ENCODE measurements around the gene RNF222. TPM values are rescaled to one million over a fixed set of nuclear protein-coding genes. Genes with fewer than 3 reads are reported as not detected.
"Not testable (repeated sequence)": the region's sequence is repeated elsewhere in the genome, so short reads cannot be mapped to it uniquely, and the experiment has no call there.

RNF222 gene
- total RNA-seq, 4 donors from 2014 or later: 8.1 to 21.8 (median 14.9) TPM

DNA sequence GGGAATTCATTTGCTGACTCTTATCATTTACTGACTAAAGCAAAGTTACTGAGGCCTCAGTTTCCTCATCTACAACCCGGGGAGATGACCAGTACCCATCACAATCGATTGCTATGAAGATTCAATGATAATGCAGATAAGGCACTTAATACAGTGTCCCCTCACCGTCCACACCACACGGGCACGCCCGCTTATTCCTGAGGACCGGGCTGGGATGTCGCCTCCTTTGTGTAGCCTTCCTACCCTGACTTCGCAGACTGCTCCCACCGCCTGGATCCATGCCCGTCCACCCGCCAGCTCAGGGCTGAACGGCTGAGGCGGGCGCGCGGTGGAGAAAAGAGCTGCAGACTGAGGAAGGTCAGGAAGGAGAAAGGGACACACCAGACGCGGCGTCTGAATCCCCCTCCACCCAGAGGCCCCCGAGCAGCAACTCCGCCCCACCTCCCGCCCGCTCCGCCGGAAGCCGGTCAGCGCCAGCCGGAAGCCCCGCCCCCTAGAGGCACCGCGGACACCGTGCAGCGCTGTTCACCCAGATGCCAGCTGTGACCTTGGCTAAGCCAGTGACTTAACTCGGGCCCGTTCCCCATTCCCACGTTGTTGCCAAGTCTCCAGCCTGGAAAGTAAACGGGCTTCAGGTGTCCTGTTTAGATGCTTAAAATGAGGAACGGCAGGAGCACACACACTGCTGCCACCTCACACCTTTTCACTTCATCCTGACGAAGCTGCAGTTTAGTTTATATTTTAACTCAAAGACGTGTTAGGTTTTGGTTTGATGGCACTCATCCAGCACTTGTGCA, 21.2 kb downstream of the RNF222 start, which contains the start of gene KRABD2:
TSS of gene KRABD2 (minus strand) at position 434 of the 797 bp plus-strand sequence.
- no peaks in the 10 kb centered on the region for H3K9me3 ChIP-seq
- peaks cover 5 to 61% (median 38%) of the 10 kb centered on the region in 3 donors for H3K4me1 ChIP-seq
- WGBS, 2 donors: 1 to 3% methylated on average over 12 to 28 of the region's 41 CpGs
- TF ChIP-seq, protein P1, sequence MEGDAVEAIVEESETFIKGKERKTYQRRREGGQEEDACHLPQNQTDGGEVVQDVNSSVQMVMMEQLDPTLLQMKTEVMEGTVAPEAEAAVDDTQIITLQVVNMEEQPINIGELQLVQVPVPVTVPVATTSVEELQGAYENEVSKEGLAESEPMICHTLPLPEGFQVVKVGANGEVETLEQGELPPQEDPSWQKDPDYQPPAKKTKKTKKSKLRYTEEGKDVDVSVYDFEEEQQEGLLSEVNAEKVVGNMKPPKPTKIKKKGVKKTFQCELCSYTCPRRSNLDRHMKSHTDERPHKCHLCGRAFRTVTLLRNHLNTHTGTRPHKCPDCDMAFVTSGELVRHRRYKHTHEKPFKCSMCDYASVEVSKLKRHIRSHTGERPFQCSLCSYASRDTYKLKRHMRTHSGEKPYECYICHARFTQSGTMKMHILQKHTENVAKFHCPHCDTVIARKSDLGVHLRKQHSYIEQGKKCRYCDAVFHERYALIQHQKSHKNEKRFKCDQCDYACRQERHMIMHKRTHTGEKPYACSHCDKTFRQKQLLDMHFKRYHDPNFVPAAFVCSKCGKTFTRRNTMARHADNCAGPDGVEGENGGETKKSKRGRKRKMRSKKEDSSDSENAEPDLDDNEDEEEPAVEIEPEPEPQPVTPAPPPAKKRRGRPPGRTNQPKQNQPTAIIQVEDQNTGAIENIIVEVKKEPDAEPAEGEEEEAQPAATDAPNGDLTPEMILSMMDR (IDR thresholded peaks at IDR 0.05): peak; percentile 34 to 78 (median 62)
- TF ChIP-seq POLR2A (IDR thresholded peaks at IDR 0.05): peak in 2 of 4 donors; percentile 55 to 60
- intact Hi-C loops (cut with DNase I): no loop called here
- H3K4me3 ChIP-seq: peak within 1 kb of the TSS; percentile 38 to 79 (median 72)
- H3K27me3 ChIP-seq: no peaks in the 10 kb centered on the region
- H3K36me3 ChIP-seq: peaks cover 27 to 53% (median 35%) of the 10 kb centered on the region in 3 donors
- DNase-seq: peak; percentile 21
- peak within 1 kb of the TSS; percentile 68 to 94 (median 92) for H3K27ac ChIP-seq

DNA sequence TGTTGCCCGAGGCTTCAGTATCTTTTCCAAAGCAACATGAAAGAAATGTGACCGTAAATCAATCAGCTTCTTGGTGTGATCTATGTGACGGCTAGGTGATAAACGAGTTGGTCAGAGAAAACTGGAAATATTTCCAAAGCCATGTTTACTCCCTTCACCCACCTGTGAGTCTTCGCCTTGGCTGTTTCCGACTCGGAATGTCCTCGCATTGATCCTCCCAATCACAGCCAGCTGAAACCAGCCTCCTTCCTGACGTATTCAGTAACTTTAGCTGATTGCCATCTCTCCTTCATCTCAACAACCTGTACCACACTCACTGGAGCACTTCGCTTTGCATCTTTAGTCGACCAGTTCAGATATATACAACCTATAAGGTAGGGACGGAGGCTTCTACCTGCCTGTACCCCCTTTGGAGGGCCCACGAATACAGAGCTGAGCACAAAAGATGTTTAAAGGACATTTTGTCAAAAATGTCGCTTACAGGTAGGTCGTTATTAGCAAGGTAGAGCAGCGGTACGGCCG, 21.8 kb downstream of the RNF222 start:
- no peak for DNase-seq
- peaks cover 27 to 53% (median 28%) of the 10 kb centered on the region in 3 donors for H3K36me3 ChIP-seq
- H3K9me3 ChIP-seq: no peaks in the 10 kb centered on the region
- intact Hi-C loops (cut with DNase I): no loop called here
- H3K4me3 ChIP-seq: peak overlapping the region; percentile 38 to 79 (median 72)
- WGBS, 2 donors: 20 to 28% methylated on average over 18 of the region's 18 CpGs
- H3K27me3 ChIP-seq: no peaks in the 10 kb centered on the region
- H3K4me1 ChIP-seq: peaks cover 0 to 54% (median 31%) of the 10 kb centered on the region in 3 donors
- peak overlapping the region; percentile 68 to 94 (median 92) for H3K27ac ChIP-seq
- TF ChIP-seq, protein P1 (IDR thresholded peaks at IDR 0.05): no peak
- TF ChIP-seq POLR2A (IDR thresholded peaks at IDR 0.05): no peak

DNA sequence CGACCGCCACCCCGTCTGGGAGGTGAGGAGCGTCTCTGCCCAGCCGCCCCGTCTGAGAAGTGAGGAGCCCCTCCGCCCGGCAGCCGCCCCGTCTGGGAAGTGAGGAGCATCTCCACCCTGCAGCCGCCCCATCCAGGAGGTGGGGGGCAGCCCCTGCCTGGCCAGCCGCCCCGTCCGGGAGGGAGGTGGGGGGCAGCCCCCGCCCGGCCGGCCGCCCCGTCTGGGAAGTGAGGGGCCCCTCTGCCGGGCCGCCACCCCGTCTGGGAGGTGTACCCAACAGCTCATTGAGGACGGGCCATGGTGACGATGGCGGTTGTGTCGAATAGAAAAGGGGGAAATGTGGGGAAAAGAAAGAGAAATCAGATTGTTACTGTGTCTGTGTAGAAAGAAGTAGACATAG, 23.8 kb downstream of the RNF222 start:
- DNase-seq; H3K9me3 ChIP-seq; H3K27ac ChIP-seq; intact Hi-C loops (cut with DNase I); H3K27me3 ChIP-seq; H3K4me3 ChIP-seq: not testable (repeated sequence)
- H3K36me3 ChIP-seq: peaks cover 15 to 53% (median 20%) of the 10 kb centered on the region in 3 donors
- WGBS, 2 donors: 83 to 100% methylated on average over 1 of the region's 26 CpGs
- H3K4me1 ChIP-seq: peaks cover 0 to 34% (median 17%) of the 10 kb centered on the region in 3 donors

DNA sequence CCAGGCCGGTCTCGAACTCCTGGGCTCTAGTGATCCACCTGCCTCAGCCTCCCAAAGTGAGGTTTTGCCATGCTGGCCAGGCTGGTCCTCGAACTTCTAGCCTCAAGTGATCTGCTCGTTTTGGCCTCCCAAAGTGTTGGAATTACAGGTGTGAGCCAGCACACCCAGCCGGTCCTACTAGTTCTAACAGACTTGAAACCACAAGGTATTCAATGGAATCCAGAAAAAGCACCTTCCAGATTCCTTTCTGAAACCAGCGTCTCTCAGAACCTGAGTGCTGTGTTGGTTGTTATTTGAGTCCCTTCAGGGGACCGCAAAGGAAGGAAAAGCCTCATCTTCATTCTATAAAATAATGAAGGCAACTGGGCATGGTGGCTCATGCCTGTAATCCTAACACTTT, 25.2 kb downstream of the RNF222 start:
- no peak for DNase-seq
- Histone ChIP-seq H3K9me3 (no peaks in the 10 kb centered on the region), H3K27me3 (no peaks in the 10 kb centered on the region), H3K27ac (no peak overlapping the region), H3K4me1 (peaks cover 0 to 28% (median 17%) of the 10 kb centered on the region in 3 donors), H3K4me3 (no peak overlapping the region), H3K36me3 (peaks cover 5 to 48% (median 10%) of the 10 kb centered on the region in 3 donors)
- no peak for TF ChIP-seq POLR2A (IDR thresholded peaks at IDR 0.05)
- TF ChIP-seq, protein P1 (IDR thresholded peaks at IDR 0.05): no peak
- 57 to 68% methylated on average over 6 to 7 of the region's 7 CpGs for WGBS, 2 donors
- intact Hi-C loops (cut with DNase I): no loop called here

DNA sequence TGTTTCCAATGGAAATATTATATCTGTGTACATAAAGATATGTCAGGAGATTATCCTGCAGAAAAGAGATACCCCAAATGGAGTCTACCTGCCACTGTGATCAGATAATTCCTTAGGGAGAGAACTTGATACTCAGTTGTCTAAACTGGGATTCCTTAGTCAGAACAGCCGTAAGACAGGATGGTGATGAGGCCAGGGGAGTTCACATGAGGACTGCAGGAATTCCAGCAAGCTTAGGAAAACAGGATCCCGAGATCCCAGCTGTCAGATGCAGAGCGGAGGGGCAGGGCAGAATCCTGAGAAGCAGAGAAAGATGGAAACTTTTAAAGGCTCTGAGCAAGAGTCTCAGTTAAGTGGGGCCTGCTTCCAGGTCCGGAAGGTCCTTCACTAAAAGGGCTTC, 25.8 kb downstream of the RNF222 start:
- Histone ChIP-seq H3K27me3 (no peaks in the 10 kb centered on the region), H3K4me1 (peaks cover 0 to 23% (median 11%) of the 10 kb centered on the region in 3 donors), H3K4me3 (no peak overlapping the region), H3K36me3 (peaks cover 0 to 41% (median 8%) of the 10 kb centered on the region in 3 donors), H3K9me3 (no peaks in the 10 kb centered on the region), H3K27ac (no peak overlapping the region)
- DNase-seq: no peak
- intact Hi-C loops (cut with DNase I): no loop called here
- WGBS, 2 donors: 65 to 85% methylated on average over 4 of the region's 4 CpGs
- TF ChIP-seq, protein P1 (IDR thresholded peaks at IDR 0.05): no peak
- TF ChIP-seq POLR2A (IDR thresholded peaks at IDR 0.05): no peak

Measured in esophagus squamous epithelium (tissue), 5 donors.